GM18873 (cell line): ENCODE results near the gene DET1.
"Not testable (repeated sequence)": the region's sequence is repeated elsewhere in the genome, so short reads cannot be mapped to it uniquely, and the experiment has no call there.

Experiments
- ATAC-seq: cut with Tn5 transposase; IDR thresholded peaks from one replicate; pipeline ENCODE4 v1.9.1; 2021; ENCODE audit warnings: mild to moderate bottlenecking, moderate library complexity, moderate number of reproducible peaks; ENCODE audit not compliant: unreplicated experiment, low FRiP score

Gene DET1

GRCh38 chr15:88505721-88506120 lies 40.8 kb downstream of the DET1 start:
- no peak for ATAC-seq

GRCh38 chr15:88504445-88504844 lies 42.0 kb downstream of the DET1 start:
- no peak for ATAC-seq

GRCh38 chr15:88498996-88499395 lies 47.5 kb downstream of the DET1 start:
- ATAC-seq = no peak

GRCh38 chr15:88497109-88497765 lies 49.2 kb downstream of the DET1 start:
- no peak for ATAC-seq

- ATAC-seq = no peak
These were observed 52.6 kb downstream of the DET1 start for GRCh38 chr15:88493844-88494243.

- no peak for ATAC-seq
These were observed 55.3 kb downstream of the DET1 start for GRCh38 chr15:88491158-88491557.

- ATAC-seq = no peak
These were observed 56.4 kb downstream of the DET1 start for GRCh38 chr15:88490036-88490435.

GRCh38 chr15:88489321-88489720 lies 57.2 kb downstream of the DET1 start:
- no peak for ATAC-seq

GRCh38 chr15:88487796-88488523 lies 58.5 kb downstream of the DET1 start:
- no peak for ATAC-seq

- no peak for ATAC-seq
These were observed 59.2 kb downstream of the DET1 start for GRCh38 chr15:88487178-88487795.

GRCh38 chr15:88484682-88485331 lies 61.7 kb downstream of the DET1 start:
- no peak for ATAC-seq

GRCh38 chr15:88482263-88482662 lies 64.2 kb downstream of the DET1 start:
- no peak for ATAC-seq

- no peak for ATAC-seq
These were observed 65.5 kb downstream of the DET1 start for GRCh38 chr15:88480981-88481380.

- no peak for ATAC-seq
These were observed 67.3 kb downstream of the DET1 start for GRCh38 chr15:88479169-88479568.

GRCh38 chr15:88477904-88478303 lies 68.6 kb downstream of the DET1 start:
- ATAC-seq = no peak

GRCh38 chr15:88477126-88477525 lies 69.4 kb downstream of the DET1 start:
- ATAC-seq = no peak

GRCh38 chr15:88476635-88477060 lies 69.8 kb downstream of the DET1 start:
- no peak for ATAC-seq

GRCh38 chr15:88473661-88474293 lies 72.7 kb downstream of the DET1 start:
- not testable (repeated sequence) for ATAC-seq

GRCh38 chr15:88472225-88472624 lies 74.3 kb downstream of the DET1 start:
- ATAC-seq = no peak

- no peak for ATAC-seq
These were observed 75.7 kb downstream of the DET1 start for GRCh38 chr15:88470625-88471372.
